Large intestine (tissue), 3 donors: ENCODE measurements around the gene UNC119B. TPM values are rescaled to one million over a fixed set of nuclear protein-coding genes. Genes with fewer than 3 reads are reported as not detected.

ENCODE experiments used
- DNase-seq, 2 donors: peaks; one replicate each; pipeline versions ENCODE4 v3.0.0 to v3.0.0-alpha.2; 2013
- H3K27ac ChIP-seq: one replicate; pipeline ENCODE4 v1.5.1; 2013; ENCODE audit warnings: low read length
- H3K27me3 ChIP-seq: 2 replicates; pipeline ENCODE4 v1.6.1; 2013; ENCODE audit warnings: low read length; ENCODE audit not compliant: control insufficient read depth, insufficient read depth
- H3K36me3 ChIP-seq: 2 replicates; pipeline ENCODE4 v1.6.1; 2013; ENCODE audit warnings: low read length; ENCODE audit not compliant: control insufficient read depth, insufficient read depth
- H3K4me1 ChIP-seq: one replicate; pipeline ENCODE4 v1.6.1; 2013; ENCODE audit warnings: low read length; ENCODE audit not compliant: control insufficient read depth, insufficient read depth
- H3K4me3 ChIP-seq: one replicate; pipeline ENCODE4 v1.5.1; 2013; ENCODE audit warnings: low read length
- H3K9me3 ChIP-seq: one replicate; pipeline ENCODE4 v1.6.1; 2013; ENCODE audit warnings: mild to moderate bottlenecking, low read depth, low read length, moderate library complexity; ENCODE audit not compliant: control insufficient read depth
- WGBS: methylation state at CpG from one replicate; pipeline ENCODE4 v1.1.5; 2013; ENCODE audit warnings: low lambda C conversion rate; ENCODE audit not compliant: insufficient coverage; 5-methylcytosine and 5-hydroxymethylcytosine counted together
- polyA plus RNA-seq: library from polyadenylated mRNA; unstranded; fragments of 120-200 nt; gene quantifications from one replicate; pipeline ENCODE4 v1.2.1, GENCODE V29; 2013

UNC119B gene
- polyA plus RNA-seq, 1 donor: 21.1 TPM

DNA sequence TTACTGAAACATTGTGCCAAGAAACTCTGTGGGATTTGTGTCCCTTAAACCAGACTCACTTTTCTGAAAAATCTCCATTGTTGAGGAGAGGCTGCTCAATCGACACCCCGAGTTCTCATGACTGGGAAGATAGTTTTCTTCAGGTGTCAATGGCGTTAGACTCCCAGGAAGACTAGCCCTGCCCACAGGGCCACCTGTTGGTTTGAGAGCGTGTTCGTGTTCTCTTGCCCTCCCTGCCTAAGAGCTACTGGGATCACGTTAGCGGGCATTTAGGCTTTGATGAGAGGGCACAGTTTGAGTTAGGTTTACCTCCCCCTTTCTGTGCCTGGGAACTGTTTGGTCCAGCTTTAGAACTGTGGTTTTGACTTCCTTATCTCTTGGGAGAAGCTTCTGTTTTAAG, 10.7 kb upstream of the UNC119B start:
- H3K4me1 ChIP-seq: peaks cover 21% of the 10 kb centered on the region
- WGBS: no CpG with 5 or more reads among the region's 7 CpGs
- H3K27me3 ChIP-seq: no peaks in the 10 kb centered on the region
- no peaks in the 10 kb centered on the region for H3K9me3 ChIP-seq
- peaks cover 91% of the 10 kb centered on the region for H3K36me3 ChIP-seq
- no peak overlapping the region for H3K27ac ChIP-seq
- DNase-seq: no peak
- H3K4me3 ChIP-seq: no peak overlapping the region

- WGBS: no CpG with 5 or more reads among the region's 5 CpGs
- DNase-seq: no peak
- peaks cover 79% of the 10 kb centered on the region for H3K36me3 ChIP-seq
Observed at GRCh38 chr12:120700886-120701285, 9.4 kb upstream of the UNC119B start.

DNA sequence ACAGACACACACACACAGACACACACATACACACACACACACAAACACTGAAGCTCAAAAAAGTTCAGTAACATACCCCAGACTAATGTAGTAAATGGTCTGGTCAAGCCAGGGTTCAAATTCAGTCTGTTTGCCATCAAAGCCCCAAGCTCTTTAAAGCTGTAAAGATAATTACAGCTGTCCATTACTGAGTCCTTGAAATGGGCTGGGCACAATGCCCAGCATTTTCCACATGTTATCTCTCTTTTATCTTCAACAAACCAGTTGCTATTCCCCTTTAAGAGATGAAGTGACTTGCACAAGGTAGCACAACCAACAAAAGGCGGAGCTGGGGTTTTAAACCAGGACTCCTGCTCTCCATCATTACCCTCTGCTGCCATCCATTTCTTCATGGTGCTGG, 7.6 kb upstream of the UNC119B start:
- Histone ChIP-seq H3K9me3 (no peaks in the 10 kb centered on the region), H3K36me3 (peaks cover 62% of the 10 kb centered on the region), H3K27me3 (no peaks in the 10 kb centered on the region), H3K27ac (no peak overlapping the region), H3K4me1 (peaks cover 1% of the 10 kb centered on the region), H3K4me3 (no peak overlapping the region)
- no CpG with 5 or more reads among the region's 1 CpG for WGBS
- DNase-seq: no peak

More at GRCh38 chr12:120700886-120701285, 9.4 kb upstream of the UNC119B start:
- Histone ChIP-seq H3K4me3 (no peak overlapping the region), H3K9me3 (no peaks in the 10 kb centered on the region), H3K27me3 (no peaks in the 10 kb centered on the region), H3K27ac (no peak overlapping the region), H3K4me1 (peaks cover 19% of the 10 kb centered on the region)

DNA sequence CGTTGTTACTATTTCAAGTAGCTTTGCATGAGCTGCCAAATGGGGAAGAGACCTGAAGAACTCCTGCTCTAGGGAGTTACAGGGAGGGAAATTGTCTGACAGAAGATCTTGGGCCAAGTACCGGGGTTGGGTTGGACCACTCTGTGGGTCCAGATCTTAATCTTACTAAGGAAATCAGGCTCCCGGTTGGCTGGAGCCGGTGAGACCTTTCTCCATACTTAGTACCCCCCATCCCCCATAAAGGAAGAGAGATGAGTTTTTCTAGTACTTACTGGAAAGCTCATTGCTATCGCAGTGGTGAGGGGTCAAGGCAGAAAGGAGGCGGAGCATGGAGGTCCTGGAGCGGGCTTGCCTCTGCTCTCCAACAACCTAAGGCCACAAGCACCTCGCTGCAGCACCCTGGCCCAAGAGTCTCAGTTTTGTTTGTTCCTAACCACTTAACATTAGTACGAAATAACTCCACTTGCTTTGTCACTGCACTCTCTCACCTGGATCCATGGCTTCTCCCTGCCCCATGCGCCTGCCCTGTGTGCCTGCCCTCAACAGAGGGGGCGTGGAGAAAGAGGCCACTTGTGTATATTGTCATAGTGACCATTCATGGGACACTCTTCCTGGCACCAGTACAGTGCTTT, 6.8 kb upstream of the UNC119B start:
- Histone ChIP-seq H3K36me3 (peaks cover 54% of the 10 kb centered on the region), H3K4me3 (no peak overlapping the region), H3K27ac (no peak overlapping the region), H3K9me3 (no peaks in the 10 kb centered on the region), H3K27me3 (no peaks in the 10 kb centered on the region), H3K4me1 (no peaks in the 10 kb centered on the region)
- no CpG with 5 or more reads among the region's 11 CpGs for WGBS
- DNase-seq: no peak

DNA sequence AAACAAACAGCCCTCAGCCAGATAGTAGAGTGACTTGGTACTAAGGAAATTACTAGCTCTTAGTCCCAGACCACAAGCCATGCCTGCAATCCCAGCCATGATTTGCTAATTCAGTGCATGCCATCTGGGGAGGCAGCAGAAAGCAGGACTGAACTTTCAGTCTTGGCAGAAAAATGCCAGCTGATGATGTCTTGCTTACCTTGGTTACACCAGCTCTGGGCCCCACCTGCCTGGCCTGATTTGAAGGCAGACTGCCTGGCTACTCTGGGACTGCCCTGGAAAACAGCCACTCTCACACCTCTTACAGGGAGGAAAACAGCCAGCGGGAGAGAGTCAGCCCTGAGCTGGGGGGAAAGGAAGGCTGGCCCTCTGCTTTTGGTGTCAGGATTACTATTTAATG, 4.6 kb upstream of the UNC119B start:
- peaks cover 32% of the 10 kb centered on the region for H3K36me3 ChIP-seq

DNA sequence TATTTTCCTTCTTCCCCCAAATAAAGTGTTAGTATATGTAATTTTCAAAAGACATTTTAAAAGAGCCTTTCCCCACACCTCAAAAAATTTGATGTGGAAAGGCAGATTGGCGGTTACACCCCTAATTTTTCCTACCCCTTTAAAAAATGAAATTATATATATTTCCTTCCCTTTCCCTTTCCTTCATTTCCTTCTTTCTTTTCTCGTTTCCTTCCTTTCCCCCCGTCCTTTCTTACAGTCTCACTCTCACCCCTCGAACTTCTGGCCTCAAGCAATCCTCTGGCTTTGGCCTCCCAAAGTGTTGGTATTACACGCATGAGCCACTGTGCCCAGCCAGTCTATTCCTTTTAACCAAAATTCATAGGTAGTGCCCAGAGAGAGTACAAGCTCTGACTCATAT, 4.2 kb upstream of the UNC119B start:
- no peaks in the 10 kb centered on the region for H3K27me3 ChIP-seq
- no peak overlapping the region for H3K4me3 ChIP-seq
- no peak for DNase-seq
- 84% methylated on average over 3 of the region's 5 CpGs for WGBS
- no peaks in the 10 kb centered on the region for H3K9me3 ChIP-seq
- no peak overlapping the region for H3K27ac ChIP-seq
- H3K36me3 ChIP-seq: peaks cover 28% of the 10 kb centered on the region
- peaks cover 7% of the 10 kb centered on the region for H3K4me1 ChIP-seq

More for the DNA sequence above, 4.6 kb upstream of the UNC119B start:
- peaks cover 7% of the 10 kb centered on the region for H3K4me1 ChIP-seq
- H3K27ac ChIP-seq: no peak overlapping the region
- H3K9me3 ChIP-seq: no peaks in the 10 kb centered on the region
- H3K27me3 ChIP-seq: no peaks in the 10 kb centered on the region
- H3K4me3 ChIP-seq: no peak overlapping the region
- WGBS: no CpG with 5 or more reads among the region's 1 CpG
- no peak for DNase-seq

- H3K36me3 ChIP-seq: peaks cover 8% of the 10 kb centered on the region
- no peak overlapping the region for H3K4me3 ChIP-seq
- no peaks in the 10 kb centered on the region for H3K27me3 ChIP-seq
- peaks cover 15% of the 10 kb centered on the region for H3K4me1 ChIP-seq
- WGBS: no CpG with 5 or more reads among the region's 4 CpGs
- H3K27ac ChIP-seq: no peak overlapping the region
- DNase-seq: no peak
- H3K9me3 ChIP-seq: no peaks in the 10 kb centered on the region
Observed at GRCh38 chr12:120708651-120709050, 1.6 kb upstream of the UNC119B start.

- DNase-seq: peak in 1 of 2 donors; percentile 22
- H3K27ac ChIP-seq: peak overlapping the region; percentile 46
- WGBS: no CpG with 5 or more reads among the region's 31 CpGs
- H3K27me3 ChIP-seq: no peaks in the 10 kb centered on the region
- no peaks in the 10 kb centered on the region for H3K9me3 ChIP-seq
- peak overlapping the region; percentile 81 for H3K4me3 ChIP-seq
- H3K4me1 ChIP-seq: peaks cover 15% of the 10 kb centered on the region
- H3K36me3 ChIP-seq: peaks cover 19% of the 10 kb centered on the region
Observed at GRCh38 chr12:120710805-120711296, 593 bp downstream of the UNC119B start.

DNA sequence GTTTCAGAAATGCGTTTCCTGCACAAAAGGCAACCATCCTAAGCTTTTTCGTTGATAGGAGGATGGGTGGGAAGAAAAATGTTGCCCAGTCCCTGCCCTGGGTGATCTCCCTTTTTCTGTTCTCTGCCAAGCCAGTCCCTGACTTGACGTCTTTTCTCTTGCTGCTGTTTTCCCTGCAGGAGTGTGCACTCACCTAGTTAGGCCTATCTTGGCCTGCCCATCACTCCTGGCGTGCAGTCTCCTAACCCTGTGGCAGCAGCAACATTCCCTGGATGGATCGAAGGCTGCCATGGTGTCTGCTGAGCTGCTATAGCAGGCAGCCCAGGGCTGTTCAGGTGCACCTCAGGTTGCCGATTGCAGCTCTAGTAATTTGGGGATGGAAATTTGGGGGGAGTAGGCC, 1.2 kb downstream of the UNC119B start:
- Histone ChIP-seq H3K4me3 (peak overlapping the region; percentile 81), H3K4me1 (peaks cover 15% of the 10 kb centered on the region), H3K36me3 (peaks cover 25% of the 10 kb centered on the region), H3K27ac (no peak overlapping the region), H3K9me3 (no peaks in the 10 kb centered on the region), H3K27me3 (no peaks in the 10 kb centered on the region)
- DNase-seq: no peak
- whole genome bisulfite sequencing: no CpG with 5 or more reads among the region's 6 CpGs

DNA sequence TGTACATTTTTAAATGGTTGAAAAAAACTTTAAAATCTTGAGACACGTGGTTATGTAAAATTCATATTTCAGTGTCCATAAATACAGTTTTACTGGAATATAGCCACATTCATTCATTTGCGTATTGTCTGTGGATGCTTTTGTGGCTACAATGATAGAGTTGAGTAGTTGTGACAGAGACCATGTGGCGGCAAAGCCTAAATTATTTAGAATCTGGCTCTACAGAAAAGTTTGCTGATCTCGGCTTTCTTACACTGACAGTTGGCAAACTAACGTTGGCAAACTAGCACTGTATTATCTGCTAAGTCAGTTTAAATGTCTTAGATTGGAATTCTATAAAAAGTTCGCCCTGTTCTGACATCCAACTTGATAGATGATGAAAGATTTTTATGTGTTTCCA, 2.4 kb downstream of the UNC119B start:
- H3K27ac ChIP-seq: no peak overlapping the region
- no peaks in the 10 kb centered on the region for H3K9me3 ChIP-seq
- no peaks in the 10 kb centered on the region for H3K27me3 ChIP-seq
- WGBS: 100% methylated on average over 1 of the region's 6 CpGs
- peaks cover 35% of the 10 kb centered on the region for H3K36me3 ChIP-seq
- peaks cover 15% of the 10 kb centered on the region for H3K4me1 ChIP-seq
- no peak for DNase-seq
- no peak overlapping the region for H3K4me3 ChIP-seq
